ENCODE results near the gene B3GNT9.

- TF ChIP-seq CTCF (IDR thresholded peaks at IDR 0.05) (no peak), ZFX (IDR thresholded peaks at IDR 0.05; ENCODE audit: borderline replicate concordance) (no peak)
These were observed 38.8 kb downstream of the B3GNT9 start for GRCh38 chr16:67111951-67112444.

Data from 22Rv1 (cell line).